Activated naive CD4-positive, alpha-beta T cell treated with anti-CD3 and anti-CD28 coated beads, Interleukin-2, amount 10 ng/mL, durations not matched to agents 7 days and 5 days (primary cell): ENCODE data around the gene LDLRAD3.

Source experiments
- CTCF ChIA-PET: fragments of 350-600 bp; sonication (Branson Sonifier 250); formaldehyde crosslinking; loops from one replicate; lab custom pipeline; 2021; ENCODE audit warnings: antibody characterized with exemption; lab: Charles Lee
- DNase-seq: peaks from one replicate; pipeline ENCODE4 v3.0.0-alpha.2; 2020
- H3K27ac Mint-ChIP-seq: one replicate; pipeline ENCODE4 v1.8.0; 2021; ENCODE audit warnings: mild to moderate bottlenecking, moderate library complexity, mixed read lengths
- H3K27me3 Mint-ChIP-seq: one replicate; pipeline ENCODE4 v1.8.0; 2021; ENCODE audit warnings: mild to moderate bottlenecking, mixed read lengths
- H3K36me3 Mint-ChIP-seq: one replicate; pipeline ENCODE4 v1.8.0; 2021; ENCODE audit warnings: mixed read lengths
- H3K4me1 Mint-ChIP-seq: one replicate; pipeline ENCODE4 v1.8.0; 2021; ENCODE audit warnings: mixed read lengths
- H3K4me3 Mint-ChIP-seq: one replicate; pipeline ENCODE4 v1.8.0; 2021; ENCODE audit warnings: mild to moderate bottlenecking, moderate library complexity, mixed read lengths
- H3K9me3 Mint-ChIP-seq: one replicate; pipeline ENCODE4 v1.8.0; 2021; ENCODE audit warnings: mixed read lengths

Gene LDLRAD3

GRCh38 chr11:36056160-36056751, 112.4 kb downstream of the LDLRAD3 start:
- H3K36me3 Mint-ChIP-seq: no peaks in the 10 kb centered on the region
- no peak overlapping the region for H3K4me3 Mint-ChIP-seq
- no peaks in the 10 kb centered on the region for H3K4me1 Mint-ChIP-seq
- H3K27ac Mint-ChIP-seq: no peak overlapping the region
- no peak for DNase-seq
- H3K9me3 Mint-ChIP-seq: peaks cover 6% of the 10 kb centered on the region
- CTCF ChIA-PET: interaction anchor here (0.8 kb wide), 1 partner anchor 14 kb away, joined by 3 read pairs; no protein-coding TSS in a partner anchor
- H3K27me3 Mint-ChIP-seq: peaks cover 5% of the 10 kb centered on the region

DNA sequence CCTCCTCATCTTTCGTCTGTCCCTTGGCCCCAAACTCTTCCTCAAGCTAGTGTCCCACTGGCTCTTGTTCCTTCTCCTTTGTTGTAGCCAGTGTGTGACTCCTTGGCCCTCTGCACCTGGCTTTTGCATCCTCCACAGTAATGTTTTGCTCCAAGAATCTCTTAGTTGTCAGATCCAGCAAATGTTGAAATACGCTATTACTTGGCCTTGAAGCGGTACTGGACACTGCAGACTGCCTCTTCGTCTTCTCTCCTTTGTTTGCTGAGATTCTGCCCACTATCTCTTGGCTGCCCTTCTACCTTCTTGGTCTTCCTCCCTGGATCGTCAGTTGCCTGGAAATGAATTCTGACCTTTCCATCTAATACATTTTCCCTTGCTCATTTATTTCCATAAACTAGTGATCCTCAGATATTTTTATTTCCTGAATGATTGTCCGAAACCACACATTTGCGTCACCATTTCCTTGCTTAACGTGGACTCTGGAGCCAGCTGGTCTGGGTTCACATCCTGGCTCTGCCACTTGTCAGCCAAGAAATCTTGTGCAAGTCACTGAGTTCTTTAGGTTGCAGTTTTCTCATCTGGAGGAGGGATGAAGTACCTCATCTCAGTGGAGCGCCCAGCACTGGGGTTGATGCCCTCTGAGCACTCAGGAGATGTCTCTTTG, 113.6 kb downstream of the LDLRAD3 start:
- Mint-ChIP-seq H3K27ac (no peak overlapping the region), H3K27me3 (peaks cover 5% of the 10 kb centered on the region), H3K4me3 (no peak overlapping the region), H3K36me3 (no peaks in the 10 kb centered on the region), H3K4me1 (no peaks in the 10 kb centered on the region), H3K9me3 (peaks cover 6% of the 10 kb centered on the region)
- CTCF ChIA-PET: interaction anchor here (0.8 kb wide), 1 partner anchor 15 kb away, joined by 3 read pairs; no protein-coding TSS in a partner anchor
- DNase-seq: no peak

DNA sequence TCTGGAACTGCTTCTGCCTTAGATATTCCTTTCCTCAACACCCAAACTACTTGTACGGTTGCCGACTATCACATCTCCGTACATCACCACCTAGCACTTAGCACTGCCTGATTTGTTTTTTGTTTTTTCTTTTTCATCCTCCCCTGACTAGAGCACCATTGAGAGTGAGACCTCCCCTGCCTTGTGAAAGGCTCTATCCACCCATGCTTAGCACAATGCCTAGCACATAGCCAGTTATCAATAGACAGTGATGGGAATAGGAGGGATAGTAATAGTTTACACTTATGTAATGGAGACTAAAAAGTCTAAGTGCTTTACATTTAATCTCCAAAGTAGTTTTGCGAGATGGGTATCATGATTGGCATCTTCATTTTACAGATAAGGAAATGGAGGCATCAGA, 115.8 kb downstream of the LDLRAD3 start:
- Mint-ChIP-seq H3K4me1 (no peaks in the 10 kb centered on the region), H3K9me3 (peaks cover 4% of the 10 kb centered on the region), H3K4me3 (no peak overlapping the region), H3K27me3 (peaks cover 5% of the 10 kb centered on the region), H3K36me3 (no peaks in the 10 kb centered on the region), H3K27ac (no peak overlapping the region)
- DNase-seq: no peak
- CTCF ChIA-PET: no interaction called here

DNA sequence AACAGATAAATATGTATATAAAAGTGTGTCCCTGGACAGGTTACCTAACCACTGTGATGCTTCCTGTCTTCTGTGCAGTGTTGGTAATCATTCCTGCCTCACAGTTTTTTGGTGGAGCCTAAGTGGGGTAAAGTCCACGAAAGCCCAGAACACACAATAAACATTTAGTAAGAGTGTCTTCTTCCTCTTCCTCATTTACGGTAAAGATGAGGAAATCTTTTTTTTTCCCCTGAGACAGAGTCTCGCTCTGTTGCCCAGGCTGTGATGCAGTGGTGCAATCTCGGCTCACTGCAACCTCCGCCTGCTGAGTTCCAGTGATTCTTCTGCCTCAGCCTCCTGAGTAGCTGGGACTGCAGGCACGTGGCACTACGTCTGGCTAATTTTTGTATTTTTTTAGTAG, 117.1 kb downstream of the LDLRAD3 start:
- CTCF ChIA-PET: no interaction called here
- no peak for DNase-seq
- Mint-ChIP-seq H3K27ac (no peak overlapping the region), H3K36me3 (no peaks in the 10 kb centered on the region), H3K4me1 (no peaks in the 10 kb centered on the region), H3K9me3 (no peaks in the 10 kb centered on the region), H3K4me3 (no peak overlapping the region), H3K27me3 (peaks cover 5% of the 10 kb centered on the region)

DNA sequence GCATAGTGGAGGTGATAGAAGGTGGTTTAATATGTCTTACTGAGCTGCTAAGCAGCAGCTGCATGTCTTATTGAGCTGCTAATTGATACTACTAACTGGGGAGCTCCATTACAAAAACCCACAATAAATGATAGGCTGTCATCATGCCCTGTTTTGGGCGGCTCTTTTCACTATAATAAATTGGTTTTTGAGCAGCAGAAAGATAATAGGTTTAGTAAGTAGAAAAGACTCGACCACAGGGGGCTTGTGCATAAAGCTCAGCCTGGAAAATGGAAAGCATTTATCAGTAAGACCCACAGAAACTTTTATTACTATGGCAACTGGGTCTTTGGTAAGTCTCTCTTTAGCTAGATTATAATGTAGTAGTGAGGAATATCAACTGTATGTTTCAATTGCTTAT, 117.6 kb downstream of the LDLRAD3 start:
- H3K4me1 Mint-ChIP-seq: no peaks in the 10 kb centered on the region
- no peak overlapping the region for H3K4me3 Mint-ChIP-seq
- peaks cover 5% of the 10 kb centered on the region for H3K27me3 Mint-ChIP-seq
- CTCF ChIA-PET: no interaction called here
- no peak overlapping the region for H3K27ac Mint-ChIP-seq
- H3K36me3 Mint-ChIP-seq: no peaks in the 10 kb centered on the region
- no peaks in the 10 kb centered on the region for H3K9me3 Mint-ChIP-seq
- no peak for DNase-seq

DNA sequence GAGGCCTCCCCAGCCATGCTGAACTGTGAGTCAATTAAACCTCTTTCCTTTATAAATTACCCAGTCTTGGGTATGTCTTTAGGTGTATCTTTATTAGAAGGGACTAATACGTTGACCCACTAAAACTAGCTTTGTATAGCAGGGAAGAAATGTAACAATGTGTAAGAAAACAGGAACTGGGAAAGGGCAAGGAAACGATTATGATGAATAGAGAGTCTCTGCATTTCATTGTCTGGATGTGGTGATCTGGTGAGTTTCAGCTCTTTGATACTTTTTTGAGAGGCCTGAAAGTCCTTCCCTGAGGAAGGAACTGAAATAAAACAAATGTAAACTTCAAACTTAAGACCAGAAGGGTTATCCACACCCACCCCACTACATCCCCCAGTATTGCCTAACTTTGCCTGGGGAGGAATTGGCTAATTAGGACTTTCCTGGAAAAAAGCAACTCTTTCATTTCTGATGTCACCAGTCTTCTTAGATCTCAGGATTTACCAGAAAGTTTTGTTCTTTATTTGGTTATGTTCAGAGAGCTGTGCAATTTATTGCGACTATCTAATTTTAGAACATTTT, 119.0 kb downstream of the LDLRAD3 start:
- Mint-ChIP-seq H3K9me3 (peaks cover 3% of the 10 kb centered on the region), H3K27me3 (peaks cover 5% of the 10 kb centered on the region), H3K4me1 (no peaks in the 10 kb centered on the region), H3K4me3 (no peak overlapping the region), H3K27ac (no peak overlapping the region), H3K36me3 (no peaks in the 10 kb centered on the region)
- DNase-seq: no peak
- CTCF ChIA-PET: no interaction called here

DNA sequence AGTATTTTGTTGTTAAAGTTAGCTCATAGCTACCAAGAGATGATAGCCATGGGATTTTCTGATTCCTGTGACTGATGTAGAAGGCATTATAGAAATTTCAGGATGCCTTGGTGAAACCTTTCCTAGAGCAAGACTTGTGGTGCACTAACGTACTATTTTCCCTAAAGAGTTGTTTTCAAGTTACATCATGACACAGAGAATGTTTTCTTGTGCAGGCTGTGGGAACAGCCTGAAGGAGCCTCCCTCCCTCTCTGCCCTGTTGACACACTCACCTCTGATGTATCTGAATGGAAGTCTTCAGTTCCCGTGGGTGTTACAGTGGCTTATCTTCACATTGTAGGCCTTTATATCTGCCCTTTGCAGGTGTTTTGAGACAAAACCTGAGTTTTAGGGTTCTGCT, 121.6 kb downstream of the LDLRAD3 start:
- no peak overlapping the region for H3K27ac Mint-ChIP-seq
- CTCF ChIA-PET: no interaction called here
- no peak for DNase-seq
- no peak overlapping the region for H3K4me3 Mint-ChIP-seq
- H3K4me1 Mint-ChIP-seq: no peaks in the 10 kb centered on the region
- H3K36me3 Mint-ChIP-seq: no peaks in the 10 kb centered on the region
- H3K27me3 Mint-ChIP-seq: no peaks in the 10 kb centered on the region
- H3K9me3 Mint-ChIP-seq: peaks cover 3% of the 10 kb centered on the region

GRCh38 chr11:36066891-36067290, 123.0 kb downstream of the LDLRAD3 start:
- Mint-ChIP-seq H3K4me1 (no peaks in the 10 kb centered on the region), H3K9me3 (peaks cover 3% of the 10 kb centered on the region), H3K4me3 (no peak overlapping the region), H3K27me3 (no peaks in the 10 kb centered on the region), H3K27ac (no peak overlapping the region), H3K36me3 (no peaks in the 10 kb centered on the region)
- DNase-seq: no peak
- CTCF ChIA-PET: no interaction called here

- H3K36me3 Mint-ChIP-seq: no peaks in the 10 kb centered on the region
- DNase-seq: no peak
- no peak overlapping the region for H3K4me3 Mint-ChIP-seq
- H3K9me3 Mint-ChIP-seq: peaks cover 3% of the 10 kb centered on the region
- H3K27me3 Mint-ChIP-seq: no peaks in the 10 kb centered on the region
- CTCF ChIA-PET: interaction anchor here (0.6 kb wide), 1 partner anchor 1918 kb away, joined by 3 read pairs; no protein-coding TSS in a partner anchor
- no peaks in the 10 kb centered on the region for H3K4me1 Mint-ChIP-seq
- H3K27ac Mint-ChIP-seq: no peak overlapping the region
Observed at GRCh38 chr11:36069576-36070212, 125.8 kb downstream of the LDLRAD3 start.

DNA sequence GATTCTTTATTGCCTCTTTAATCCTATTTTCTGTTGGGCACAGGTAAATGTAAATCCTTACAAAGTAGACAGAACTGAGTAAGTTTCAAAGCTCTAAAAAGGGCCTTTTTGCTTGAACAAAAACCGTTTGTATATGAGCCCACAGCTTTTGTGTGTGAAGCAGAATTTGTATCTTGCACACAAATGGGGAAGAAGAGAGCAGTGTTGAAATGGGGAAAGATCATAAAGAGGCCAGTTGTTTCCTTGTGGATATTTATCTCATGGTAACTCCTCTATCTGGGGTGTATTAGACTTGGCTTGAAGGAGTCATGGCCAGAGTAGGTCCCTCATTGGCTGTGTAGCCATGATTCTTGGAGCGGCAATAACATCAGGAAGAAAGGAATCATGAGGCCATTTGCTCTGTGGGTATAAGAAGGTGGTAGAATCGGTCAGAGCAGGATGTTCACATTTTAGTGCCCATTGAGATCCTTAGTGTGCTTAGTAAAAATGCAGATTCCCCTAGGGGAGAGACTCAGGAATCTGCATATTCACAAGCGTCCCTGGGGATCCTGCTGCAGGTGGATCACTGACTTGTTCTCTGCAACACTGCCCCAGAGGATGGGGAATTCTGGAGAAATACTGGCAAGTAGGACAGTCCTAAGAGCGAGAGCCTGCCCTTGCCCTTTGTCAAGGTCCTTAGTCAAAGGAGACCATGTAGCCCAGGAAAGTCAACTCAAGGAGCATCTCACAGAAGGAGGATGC, 126.5 kb downstream of the LDLRAD3 start:
- H3K36me3 Mint-ChIP-seq: no peaks in the 10 kb centered on the region
- H3K9me3 Mint-ChIP-seq: peaks cover 3% of the 10 kb centered on the region
- CTCF ChIA-PET: interaction anchor here (0.6 kb wide), 1 partner anchor 1917 kb away, joined by 3 read pairs; no protein-coding TSS in a partner anchor
- no peak overlapping the region for H3K27ac Mint-ChIP-seq
- no peak for DNase-seq
- H3K4me1 Mint-ChIP-seq: no peaks in the 10 kb centered on the region
- no peak overlapping the region for H3K4me3 Mint-ChIP-seq
- H3K27me3 Mint-ChIP-seq: no peaks in the 10 kb centered on the region

DNA sequence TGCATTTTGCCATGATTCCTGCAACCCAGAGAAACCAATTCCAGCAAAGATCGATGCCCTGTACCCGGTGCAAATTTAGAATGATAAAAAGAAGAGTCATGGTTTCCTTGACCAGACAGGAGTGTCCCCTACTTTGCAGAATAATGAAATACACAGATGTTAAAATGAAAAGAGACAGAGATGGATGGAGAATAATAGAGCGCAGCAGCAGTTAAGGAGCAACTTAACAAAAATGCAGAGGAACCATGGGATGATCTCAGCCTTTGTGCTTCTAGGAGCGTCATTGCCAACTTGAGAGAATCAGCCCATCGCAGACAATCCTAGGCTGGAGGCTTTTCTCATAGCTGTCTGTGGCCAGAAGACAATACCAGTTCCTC, 127.1 kb downstream of the LDLRAD3 start:
- Mint-ChIP-seq H3K4me3 (no peak overlapping the region), H3K27me3 (no peaks in the 10 kb centered on the region), H3K4me1 (no peaks in the 10 kb centered on the region), H3K27ac (no peak overlapping the region), H3K36me3 (no peaks in the 10 kb centered on the region), H3K9me3 (peaks cover 3% of the 10 kb centered on the region)
- DNase-seq: no peak
- CTCF ChIA-PET: no interaction called here

DNA sequence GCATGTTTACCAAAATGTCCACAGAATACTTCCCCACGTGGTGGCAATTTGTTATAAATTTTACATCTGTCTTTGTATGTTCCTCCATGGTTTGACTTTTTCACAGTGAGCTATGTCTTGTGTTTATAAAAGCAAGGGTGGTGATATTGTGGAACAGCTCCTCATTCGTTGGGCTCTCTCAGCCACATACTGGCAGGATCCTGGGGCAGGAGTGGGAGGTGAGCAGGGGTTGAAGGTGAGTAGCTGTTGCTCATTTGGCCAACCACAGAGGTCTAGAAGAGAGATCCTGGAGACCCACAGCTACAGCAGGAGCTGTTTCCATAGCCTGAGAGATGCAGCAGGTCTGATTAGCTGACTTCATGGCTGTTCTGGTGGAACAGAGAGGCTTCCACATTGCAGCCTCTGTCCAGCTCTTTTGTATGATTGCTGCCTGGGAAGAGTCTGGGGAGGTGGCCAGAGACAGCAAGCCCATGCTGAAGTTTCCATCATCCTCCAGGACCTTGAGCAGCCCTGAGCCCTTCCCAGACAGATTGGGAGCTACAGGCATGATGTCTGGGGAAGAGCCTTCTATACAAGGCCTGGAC, 128.1 kb downstream of the LDLRAD3 start:
- H3K9me3 Mint-ChIP-seq: peaks cover under 1% of the 10 kb centered on the region
- DNase-seq: no peak
- no peaks in the 10 kb centered on the region for H3K27me3 Mint-ChIP-seq
- H3K36me3 Mint-ChIP-seq: no peaks in the 10 kb centered on the region
- no peak overlapping the region for H3K27ac Mint-ChIP-seq
- CTCF ChIA-PET: no interaction called here
- H3K4me3 Mint-ChIP-seq: no peak overlapping the region
- H3K4me1 Mint-ChIP-seq: no peaks in the 10 kb centered on the region

- Mint-ChIP-seq H3K27me3 (no peaks in the 10 kb centered on the region), H3K4me3 (no peak overlapping the region), H3K9me3 (no peaks in the 10 kb centered on the region), H3K36me3 (no peaks in the 10 kb centered on the region), H3K27ac (no peak overlapping the region), H3K4me1 (no peaks in the 10 kb centered on the region)
- CTCF ChIA-PET: interaction anchor here (0.6 to 1.3 kb wide), 2 partner anchors 193 to 252 kb away, joined by 3 read pairs; no protein-coding TSS in a partner anchor
- no peak for DNase-seq
Observed at GRCh38 chr11:36073411-36074203, 129.7 kb downstream of the LDLRAD3 start.
